Testis (tissue), 3 donors: ENCODE measurements around the gene EXOC3L2. TPM values are rescaled to one million over a fixed set of nuclear protein-coding genes. Genes with fewer than 3 reads are reported as not detected.

Experiments
- DNase-seq: peaks from one replicate; pipeline ENCODE4 v3.0.0-alpha.2; 2019
- H3K27ac ChIP-seq, 2 donors: fragments of 200-600 bp; sonication (generic); one replicate each; pipeline ENCODE4 v1.5.1; 2019
- H3K27me3 ChIP-seq: fragments of 200-600 bp; sonication (generic); one replicate; pipeline ENCODE4 v1.5.1; 2019
- H3K36me3 ChIP-seq: fragments of 200-600 bp; sonication (generic); one replicate; pipeline ENCODE4 v1.5.1; 2017; ENCODE audit warnings: low read depth; ENCODE audit errors: missing control alignments
- H3K4me1 ChIP-seq: fragments of 200-600 bp; sonication (generic); one replicate; pipeline ENCODE4 v1.5.1; 2019
- H3K4me3 ChIP-seq, 2 donors: fragments of 200-600 bp; sonication (generic); one replicate each; pipeline ENCODE4 v1.5.1; 2017 to 2019
- H3K9me3 ChIP-seq: fragments of 200-600 bp; sonication (generic); one replicate; pipeline ENCODE4 v1.5.1; 2017
- POLR2A ChIP-seq: fragments of 450-650 bp; IDR thresholded peaks from one replicate; pipeline ENCODE4 v1.6.1; 2017; ENCODE audit warnings: antibody characterized with exemption, mild to moderate bottlenecking, moderate library complexity
- WGBS, 2 donors: methylation state at CpG; one replicate each; pipeline ENCODE4 v1.1.5; 2018; 5-methylcytosine and 5-hydroxymethylcytosine counted together
- intact Hi-C: fragments of 100-400 bp; cut with DNase I; formaldehyde crosslinking; loops from one replicate; pipeline ENCODE4 v1.15.1; 2023; ENCODE audit warnings: low total_unique reads
- polyA plus RNA-seq: library from polyadenylated mRNA; stranded (reverse); fragments of 350-450 nt; fragmentation: Illumina TruSeq; extraction: RNeasy Lipid Tissue Mini Kit (QIAGEN cat#74804); gene quantifications from one replicate; pipeline ENCODE4 v1.2.3, GENCODE V29; 2014; ENCODE audit warnings: low read depth, low replicate concordance; ENCODE audit not compliant: insufficient read depth
- total RNA-seq, 2 donors: library from RNA; depleted of rRNA; stranded (reverse); fragments of >200 nt; gene quantifications; one replicate each; pipeline ENCODE4 v1.2.3, GENCODE V29; 2016
- TF ChIP-seq, protein P1 (sequence below), 3 experiments: fragments of 450-650 bp in 2 of 3; fragments of 200-600 bp in 1 of 3; sonication (generic) in 1 of 3; IDR thresholded peaks; one replicate each; pipeline ENCODE4 v1.5.1; 2016 to 2019; ENCODE audit warnings: antibody characterized with exemption in 3 of 3, mild to moderate bottlenecking in 2 of 3, moderate library complexity in 1 of 3

Gene EXOC3L2
- total and polyA plus RNA-seq, 3 donors from 2014 or later, result 7.4 to 30.2 (median 29.5) TPM

DNA sequence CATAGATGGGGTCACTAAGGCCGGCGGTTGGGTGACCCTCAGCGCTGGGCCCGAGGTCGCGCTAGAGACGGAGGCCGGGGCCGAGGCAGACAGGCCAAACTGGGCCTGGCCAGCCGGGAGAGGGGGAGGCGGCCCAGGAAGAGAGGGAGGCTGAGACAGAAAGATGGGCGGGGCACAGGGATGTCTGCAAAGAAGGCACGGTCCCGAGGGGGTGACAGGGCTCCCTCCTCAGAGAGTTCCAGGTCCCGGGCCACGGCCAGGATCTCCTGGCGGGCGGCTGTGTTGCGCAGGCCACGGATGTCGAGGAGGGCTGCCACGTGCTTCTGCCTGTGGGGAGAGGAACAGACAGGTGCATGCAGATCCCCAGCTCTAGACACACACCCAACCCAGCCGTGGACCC is 32.2 kb downstream of the EXOC3L2 start:
- peaks cover 18% of the 10 kb centered on the region for H3K4me1 ChIP-seq
- no peak for DNase-seq
- TF ChIP-seq, protein P1, sequence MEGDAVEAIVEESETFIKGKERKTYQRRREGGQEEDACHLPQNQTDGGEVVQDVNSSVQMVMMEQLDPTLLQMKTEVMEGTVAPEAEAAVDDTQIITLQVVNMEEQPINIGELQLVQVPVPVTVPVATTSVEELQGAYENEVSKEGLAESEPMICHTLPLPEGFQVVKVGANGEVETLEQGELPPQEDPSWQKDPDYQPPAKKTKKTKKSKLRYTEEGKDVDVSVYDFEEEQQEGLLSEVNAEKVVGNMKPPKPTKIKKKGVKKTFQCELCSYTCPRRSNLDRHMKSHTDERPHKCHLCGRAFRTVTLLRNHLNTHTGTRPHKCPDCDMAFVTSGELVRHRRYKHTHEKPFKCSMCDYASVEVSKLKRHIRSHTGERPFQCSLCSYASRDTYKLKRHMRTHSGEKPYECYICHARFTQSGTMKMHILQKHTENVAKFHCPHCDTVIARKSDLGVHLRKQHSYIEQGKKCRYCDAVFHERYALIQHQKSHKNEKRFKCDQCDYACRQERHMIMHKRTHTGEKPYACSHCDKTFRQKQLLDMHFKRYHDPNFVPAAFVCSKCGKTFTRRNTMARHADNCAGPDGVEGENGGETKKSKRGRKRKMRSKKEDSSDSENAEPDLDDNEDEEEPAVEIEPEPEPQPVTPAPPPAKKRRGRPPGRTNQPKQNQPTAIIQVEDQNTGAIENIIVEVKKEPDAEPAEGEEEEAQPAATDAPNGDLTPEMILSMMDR (IDR thresholded peaks at IDR 0.05), result no peak
- no peak for TF ChIP-seq POLR2A
- H3K27ac ChIP-seq, result peak overlapping the region in 1 of 2 donors; percentile 50
- 72 to 79% methylated on average over 23 of the region's 23 CpGs for WGBS, 2 donors
- H3K4me3 ChIP-seq, result no peak overlapping the region
- no peaks in the 10 kb centered on the region for H3K27me3 ChIP-seq
- intact Hi-C loops, result no loop called here
- H3K36me3 ChIP-seq, result no peaks in the 10 kb centered on the region
- H3K9me3 ChIP-seq, result no peaks in the 10 kb centered on the region

DNA sequence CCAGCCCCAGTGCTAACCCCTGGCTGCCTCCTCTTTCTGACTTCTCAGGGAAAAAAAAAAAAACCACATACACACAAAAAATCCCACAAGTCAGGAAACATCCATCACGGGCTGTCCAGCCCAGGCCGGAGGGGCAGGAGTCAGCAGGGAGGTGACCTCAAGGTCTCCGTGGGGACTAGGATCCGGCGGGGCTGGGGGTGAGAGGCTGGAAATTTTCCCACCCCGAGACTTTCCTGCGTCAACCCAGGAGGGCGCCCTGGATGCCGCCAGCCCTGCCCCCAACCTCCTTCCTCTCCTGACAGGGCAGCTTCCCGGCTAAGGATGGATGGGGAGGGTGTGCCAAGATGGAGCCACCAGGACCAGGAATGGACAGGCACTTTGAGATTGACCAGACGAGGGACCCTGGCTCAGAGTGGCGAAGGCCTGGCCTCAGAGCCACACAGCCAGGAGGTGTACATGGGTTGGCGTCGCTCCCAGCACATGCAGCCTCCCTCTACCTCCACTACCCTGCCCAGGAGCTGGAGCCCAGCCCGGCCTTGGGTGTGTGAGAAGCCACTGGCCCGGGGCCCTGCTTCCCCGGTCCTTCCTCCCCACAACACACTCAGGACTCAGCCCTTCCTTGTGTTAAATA is 33.3 kb downstream of the EXOC3L2 start:
- intact Hi-C loops, result no loop called here
- WGBS, 2 donors, result 44 to 45% methylated on average over 13 to 17 of the region's 17 CpGs
- Histone ChIP-seq H3K27ac (peak overlapping the region in 1 of 2 donors; percentile 50), H3K27me3 (no peaks in the 10 kb centered on the region), H3K4me3 (no peak overlapping the region), H3K4me1 (peaks cover 18% of the 10 kb centered on the region), H3K9me3 (no peaks in the 10 kb centered on the region), H3K36me3 (no peaks in the 10 kb centered on the region)
- peak; percentile 69 for DNase-seq
- no peak for TF ChIP-seq POLR2A
- TF ChIP-seq, protein P1 (IDR thresholded peaks at IDR 0.05), result no peak

DNA sequence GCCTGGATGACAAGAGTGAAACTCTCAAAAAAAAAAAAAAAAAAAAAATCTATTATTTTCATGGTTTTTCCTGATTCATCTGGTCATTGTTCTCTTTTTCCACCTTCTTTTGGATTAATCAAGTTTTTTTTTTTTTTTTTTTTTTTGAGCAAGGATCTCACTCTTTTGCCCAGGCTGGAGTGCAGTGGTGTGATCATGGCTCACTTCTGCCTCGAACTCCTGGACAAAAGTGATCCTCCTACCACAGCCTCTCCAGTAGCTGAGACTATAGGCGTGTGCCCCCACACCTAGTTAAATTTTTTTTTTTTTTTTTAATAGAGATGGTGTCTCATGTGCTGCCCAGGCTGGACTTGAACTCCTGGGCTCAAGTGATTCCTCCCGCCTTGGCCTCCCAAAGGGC is 38.9 kb downstream of the EXOC3L2 start:
- intact Hi-C loops, result no loop called here
- Histone ChIP-seq H3K4me3 (no peak overlapping the region), H3K36me3 (no peaks in the 10 kb centered on the region), H3K4me1 (no peaks in the 10 kb centered on the region), H3K27me3 (no peaks in the 10 kb centered on the region), H3K27ac (no peak overlapping the region), H3K9me3 (no peaks in the 10 kb centered on the region)
- no peak for TF ChIP-seq POLR2A
- TF ChIP-seq, protein P1 (IDR thresholded peaks at IDR 0.05), result no peak
- DNase-seq, result no peak
- 92 to 93% methylated on average over 3 of the region's 3 CpGs for WGBS, 2 donors

DNA sequence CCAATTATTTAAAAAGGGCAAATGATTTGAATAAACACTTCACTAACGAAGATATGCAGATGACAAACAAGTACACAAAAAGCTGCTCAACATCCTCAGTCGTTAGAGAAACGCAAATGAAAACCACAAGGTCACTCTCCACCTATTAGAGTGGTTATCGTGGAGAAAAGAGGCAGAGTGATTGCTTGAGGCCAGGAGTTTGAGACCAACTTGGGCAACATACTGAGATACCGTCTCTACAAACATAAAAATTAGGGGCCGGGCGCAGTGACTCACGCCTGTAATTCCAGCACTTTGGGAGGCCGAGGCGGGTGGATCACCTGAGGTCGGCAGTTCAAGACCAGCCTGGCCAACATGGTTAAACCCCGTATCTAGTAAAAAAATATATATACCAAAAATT is 39.4 kb downstream of the EXOC3L2 start:
- Histone ChIP-seq H3K36me3 (no peaks in the 10 kb centered on the region), H3K9me3 (no peaks in the 10 kb centered on the region), H3K27me3 (no peaks in the 10 kb centered on the region), H3K27ac (no peak overlapping the region), H3K4me3 (no peak overlapping the region), H3K4me1 (no peaks in the 10 kb centered on the region)
- DNase-seq, result no peak
- TF ChIP-seq POLR2A, result no peak
- TF ChIP-seq, protein P1 (IDR thresholded peaks at IDR 0.05), result no peak
- intact Hi-C loops, result no loop called here
- WGBS, 2 donors, result 90 to 91% methylated on average over 12 of the region's 12 CpGs

DNA sequence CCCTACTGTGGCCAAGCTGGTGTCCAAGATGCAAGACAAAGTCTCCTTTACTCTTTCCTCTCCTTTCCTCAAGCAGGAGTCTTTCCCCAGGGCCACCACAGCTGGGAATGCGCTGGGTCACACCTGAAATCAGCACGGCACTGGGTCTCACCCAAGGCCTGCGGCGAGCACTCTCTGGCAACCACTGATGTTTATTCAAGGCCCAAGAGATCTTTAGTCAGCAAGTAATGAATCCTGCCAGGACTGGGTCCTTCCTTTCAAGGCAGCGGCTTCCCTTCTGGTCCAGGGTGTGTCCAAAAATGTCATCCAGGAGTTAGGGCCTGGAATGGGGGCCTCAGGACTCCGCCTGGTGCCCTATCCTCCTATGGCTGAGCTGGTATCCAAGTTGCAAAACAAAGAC is 42.6 kb downstream of the EXOC3L2 start:
- H3K4me1 ChIP-seq, result no peaks in the 10 kb centered on the region
- intact Hi-C loops, result no loop called here
- WGBS, 2 donors, result 85 to 88% methylated on average over 6 of the region's 6 CpGs
- TF ChIP-seq POLR2A, result no peak
- no peaks in the 10 kb centered on the region for H3K27me3 ChIP-seq
- DNase-seq, result no peak
- H3K27ac ChIP-seq, result no peak overlapping the region
- H3K4me3 ChIP-seq, result no peak overlapping the region
- no peaks in the 10 kb centered on the region for H3K36me3 ChIP-seq
- no peaks in the 10 kb centered on the region for H3K9me3 ChIP-seq
